Nephron progenitor cell (in vitro differentiated cells): ENCODE data around the gene CNGA2.

Source experiments
- DNase-seq: peaks from one replicate; pipeline ENCODE4 v3.0.0; 2021
- H3K27ac Mint-ChIP-seq: 2 replicates; pipeline ENCODE4 v1.8.0; 2021; ENCODE audit warnings: mild to moderate bottlenecking, moderate library complexity, mixed read lengths
- H3K27me3 Mint-ChIP-seq: 2 replicates; pipeline ENCODE4 v1.8.0; 2021; ENCODE audit warnings: mild to moderate bottlenecking, low read depth, mixed read lengths; ENCODE audit not compliant: poor library complexity
- H3K36me3 Mint-ChIP-seq: 2 replicates; pipeline ENCODE4 v1.8.0; 2021; ENCODE audit warnings: low read depth, mixed read lengths
- H3K4me1 Mint-ChIP-seq: 2 replicates; pipeline ENCODE4 v1.8.0; 2021; ENCODE audit warnings: mixed read lengths
- H3K4me3 Mint-ChIP-seq: 2 replicates; pipeline ENCODE4 v1.8.0; 2021; ENCODE audit warnings: mild to moderate bottlenecking, moderate library complexity, mixed read lengths
- H3K9me3 Mint-ChIP-seq: 2 replicates; pipeline ENCODE4 v1.8.0; 2021; ENCODE audit warnings: mild to moderate bottlenecking, moderate library complexity, mixed read lengths
- TF ChIP-seq, protein P1 (sequence below): fragments of 200-600 bp; sonication (generic); IDR thresholded peaks from 2 replicates; pipeline ENCODE4 v1.5.0; 2021; ENCODE audit warnings: antibody characterized with exemption

The CNGA2 gene

DNA sequence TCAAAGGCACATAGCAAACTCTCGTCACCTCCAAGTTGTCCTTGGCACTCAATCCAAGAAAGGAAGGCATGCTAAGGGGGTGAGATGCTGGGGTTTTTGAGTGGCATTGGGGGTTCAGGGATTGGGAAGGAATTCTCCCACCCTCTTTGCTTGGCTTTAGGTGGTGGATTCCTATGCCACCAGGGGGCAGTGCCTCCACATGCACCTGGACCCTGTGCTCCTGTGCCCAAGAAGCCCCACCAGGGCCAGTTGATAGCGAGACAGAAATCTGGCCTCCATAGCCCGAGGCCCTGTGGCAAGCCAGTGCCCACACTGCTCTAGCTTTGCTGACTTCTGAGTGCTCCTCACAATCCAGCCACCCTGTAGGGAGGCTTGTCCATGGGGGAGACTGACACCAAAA, 20.7 kb upstream of the CNGA2 start:
- peaks cover 26% of the 10 kb centered on the region for H3K9me3 Mint-ChIP-seq
- peaks cover 11% of the 10 kb centered on the region for H3K4me1 Mint-ChIP-seq
- no peak overlapping the region for H3K27ac Mint-ChIP-seq
- peaks cover 8% of the 10 kb centered on the region for H3K27me3 Mint-ChIP-seq
- H3K36me3 Mint-ChIP-seq = no peaks in the 10 kb centered on the region
- DNase-seq = peak; percentile 48
- TF ChIP-seq, protein P1, sequence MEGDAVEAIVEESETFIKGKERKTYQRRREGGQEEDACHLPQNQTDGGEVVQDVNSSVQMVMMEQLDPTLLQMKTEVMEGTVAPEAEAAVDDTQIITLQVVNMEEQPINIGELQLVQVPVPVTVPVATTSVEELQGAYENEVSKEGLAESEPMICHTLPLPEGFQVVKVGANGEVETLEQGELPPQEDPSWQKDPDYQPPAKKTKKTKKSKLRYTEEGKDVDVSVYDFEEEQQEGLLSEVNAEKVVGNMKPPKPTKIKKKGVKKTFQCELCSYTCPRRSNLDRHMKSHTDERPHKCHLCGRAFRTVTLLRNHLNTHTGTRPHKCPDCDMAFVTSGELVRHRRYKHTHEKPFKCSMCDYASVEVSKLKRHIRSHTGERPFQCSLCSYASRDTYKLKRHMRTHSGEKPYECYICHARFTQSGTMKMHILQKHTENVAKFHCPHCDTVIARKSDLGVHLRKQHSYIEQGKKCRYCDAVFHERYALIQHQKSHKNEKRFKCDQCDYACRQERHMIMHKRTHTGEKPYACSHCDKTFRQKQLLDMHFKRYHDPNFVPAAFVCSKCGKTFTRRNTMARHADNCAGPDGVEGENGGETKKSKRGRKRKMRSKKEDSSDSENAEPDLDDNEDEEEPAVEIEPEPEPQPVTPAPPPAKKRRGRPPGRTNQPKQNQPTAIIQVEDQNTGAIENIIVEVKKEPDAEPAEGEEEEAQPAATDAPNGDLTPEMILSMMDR = peak; percentile 29
- H3K4me3 Mint-ChIP-seq = no peak overlapping the region

DNA sequence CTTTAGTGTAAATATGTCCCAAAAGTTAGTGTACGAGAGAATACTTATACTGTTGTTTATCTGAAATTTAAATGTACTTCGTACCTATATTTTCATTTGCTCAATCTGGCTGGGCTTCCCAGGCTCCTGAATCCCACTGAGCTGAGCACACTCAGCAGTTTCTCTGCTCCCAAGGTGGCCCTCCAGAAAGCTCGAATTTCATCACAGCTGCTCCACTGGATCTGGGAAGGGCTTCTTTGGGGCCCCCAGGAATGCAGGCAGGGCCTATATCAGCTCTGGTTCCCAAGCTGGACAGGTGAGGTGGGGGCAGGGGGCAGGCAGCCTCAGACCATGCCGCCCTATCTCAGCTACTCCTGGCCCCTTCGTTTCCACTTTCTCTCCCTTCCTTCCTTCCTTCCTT, 20.2 kb upstream of the CNGA2 start:
- Mint-ChIP-seq H3K27me3 (peaks cover 8% of the 10 kb centered on the region), H3K4me1 (peaks cover 11% of the 10 kb centered on the region), H3K27ac (no peak overlapping the region), H3K36me3 (no peaks in the 10 kb centered on the region), H3K9me3 (peaks cover 26% of the 10 kb centered on the region), H3K4me3 (no peak overlapping the region)
- TF ChIP-seq, protein P1 = no peak
- no peak for DNase-seq

DNA sequence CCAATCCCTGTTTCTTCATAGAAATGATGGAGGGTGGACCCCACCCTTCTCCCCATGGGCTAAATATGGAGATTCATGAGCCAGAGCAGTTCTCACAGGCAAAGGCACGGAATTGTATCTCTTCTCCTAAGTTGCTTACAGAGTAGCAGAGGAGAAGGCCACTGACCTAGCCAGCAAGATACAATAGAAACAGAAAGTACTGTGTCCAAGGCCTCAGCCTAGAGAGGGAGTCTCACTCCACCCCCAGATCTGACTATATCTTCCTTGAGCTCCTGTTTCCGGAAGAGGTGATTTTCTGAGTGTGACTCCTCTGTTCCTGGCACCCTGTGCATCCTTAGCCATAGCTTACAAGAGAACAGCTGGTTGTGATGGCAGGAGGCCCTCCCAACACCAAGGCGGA, 18.8 kb upstream of the CNGA2 start, which contains the start of gene FATE1:
FATE1 (plus strand) TSS at position 284 of the 400 bp plus-strand sequence; CDS start at position 369, 85 bp downstream.
- TF ChIP-seq, protein P1 = no peak
- H3K27ac Mint-ChIP-seq = no peak within 1 kb of the TSS
- peaks cover 11% of the 10 kb centered on the region for H3K4me1 Mint-ChIP-seq
- no peak for DNase-seq
- H3K9me3 Mint-ChIP-seq = peaks cover 38% of the 10 kb centered on the region
- no peaks in the 10 kb centered on the region for H3K36me3 Mint-ChIP-seq
- peaks cover 8% of the 10 kb centered on the region for H3K27me3 Mint-ChIP-seq
- no peak within 1 kb of the TSS for H3K4me3 Mint-ChIP-seq

DNA sequence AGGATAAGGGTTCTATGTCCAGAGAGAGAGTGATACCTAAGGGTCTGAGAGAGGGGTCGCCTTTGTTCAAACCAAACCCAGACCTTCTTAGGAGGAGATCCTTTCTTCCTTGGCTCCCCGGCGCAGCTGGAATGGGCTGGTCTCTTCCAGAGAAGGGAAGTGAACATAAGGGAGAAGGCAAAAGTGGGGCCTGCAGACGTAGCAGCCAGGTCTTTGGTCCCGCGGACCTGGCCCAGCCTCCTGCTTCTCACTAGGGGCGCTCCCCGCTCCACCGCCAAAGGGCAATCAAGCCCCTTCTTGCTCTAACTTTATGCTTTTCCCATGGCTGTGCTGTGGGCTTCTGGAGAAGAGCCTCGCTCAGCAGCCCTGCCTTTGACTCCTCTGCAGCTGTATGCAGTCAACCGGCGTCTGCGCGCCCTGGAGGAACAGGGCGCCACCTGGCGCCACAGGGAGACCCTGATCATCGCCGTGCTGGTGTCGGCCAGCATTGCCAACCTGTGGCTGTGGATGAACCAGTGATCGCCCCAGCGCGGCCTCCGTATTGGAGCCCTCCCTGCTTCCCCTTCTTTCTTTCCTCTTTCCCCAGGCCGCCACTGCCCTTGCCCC, 12.2 kb upstream of the CNGA2 start:
- peak; percentile 62 for DNase-seq
- Mint-ChIP-seq H3K4me3 (no peak overlapping the region), H3K9me3 (peaks cover 61% of the 10 kb centered on the region)

DNA sequence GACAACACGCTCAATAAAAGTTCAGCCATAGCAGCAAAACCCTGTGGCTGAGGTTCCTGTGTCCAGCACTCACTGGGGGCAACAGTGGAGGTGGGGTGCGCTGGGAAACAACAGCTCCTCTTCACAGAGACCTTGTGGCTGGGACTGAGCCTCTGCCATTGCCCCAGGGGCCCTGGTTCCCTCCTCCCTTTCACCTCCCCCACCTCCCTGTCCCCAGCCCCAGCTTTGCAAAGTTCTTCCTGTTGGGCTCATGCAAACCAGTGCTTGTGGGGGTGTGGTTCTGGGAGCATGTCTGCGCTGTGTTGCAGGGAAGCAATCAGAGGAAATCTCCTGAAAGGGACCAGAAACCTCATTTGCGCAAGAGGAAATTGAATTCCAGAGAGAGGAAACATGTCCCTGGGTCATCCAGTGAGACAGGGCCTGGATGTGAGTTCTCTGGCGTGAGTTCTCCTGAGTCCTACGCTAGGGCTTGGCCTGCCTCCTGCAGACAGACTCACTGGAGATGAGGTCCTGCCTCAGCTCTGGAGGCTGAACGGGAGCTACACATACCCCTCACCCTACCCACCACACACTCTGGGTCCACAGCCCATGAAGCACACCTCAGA, 11.3 kb upstream of the CNGA2 start:
- H3K27me3 Mint-ChIP-seq = peaks cover 5% of the 10 kb centered on the region
- H3K9me3 Mint-ChIP-seq = peaks cover 55% of the 10 kb centered on the region
- no peak overlapping the region for H3K27ac Mint-ChIP-seq
- no peaks in the 10 kb centered on the region for H3K36me3 Mint-ChIP-seq
- TF ChIP-seq, protein P1 = no peak
- no peak overlapping the region for H3K4me3 Mint-ChIP-seq
- peaks cover 5% of the 10 kb centered on the region for H3K4me1 Mint-ChIP-seq
- no peak for DNase-seq

More for the DNA sequence above, 12.2 kb upstream of the CNGA2 start:
- TF ChIP-seq, protein P1 = peak; percentile 52
- no peaks in the 10 kb centered on the region for H3K36me3 Mint-ChIP-seq
- no peak overlapping the region for H3K27ac Mint-ChIP-seq
- H3K4me1 Mint-ChIP-seq = peaks cover 5% of the 10 kb centered on the region
- peaks cover 10% of the 10 kb centered on the region for H3K27me3 Mint-ChIP-seq
